Sigmoid colon (tissue), 4 donors: ENCODE data around the gene ZNF638.

Experiments
- CTCF ChIP-seq, 4 experiments: fragments of 450-650 bp in 3 of 4; fragments of 200-600 bp in 1 of 4; IDR thresholded peaks; one replicate each; pipeline ENCODE4 v1.5.1; 2016 to 2019; ENCODE audit warnings: antibody characterized with exemption in 4 of 4, mild to moderate bottlenecking in 3 of 4, moderate library complexity in 2 of 4
- EP300 ChIP-seq, 4 donors: sonication (generic); formaldehyde crosslinking; IDR thresholded peaks; one replicate each; pipeline ENCODE4 v1.6.1; 2017; ENCODE audit warnings: antibody characterized with exemption in 4 of 4
- POLR2A ChIP-seq, 2 donors: fragments of 450-650 bp; IDR thresholded peaks; one replicate each; pipeline ENCODE4 v1.6.1; 2016; ENCODE audit warnings: antibody characterized with exemption in 2 of 2, mild to moderate bottlenecking in 2 of 2, moderate library complexity in 2 of 2
- POLR2AphosphoS5 ChIP-seq, 4 donors: sonication (generic); formaldehyde crosslinking; IDR thresholded peaks; one replicate each; pipeline ENCODE4 v1.6.1; 2017; ENCODE audit warnings: antibody characterized with exemption in 4 of 4

- TF ChIP-seq POLR2AphosphoS5 (IDR thresholded peaks at IDR 0.05) (no peak), CTCF (IDR thresholded peaks at IDR 0.05) (peak in 2 of 4 experiments; percentile 12 to 18), POLR2A (IDR thresholded peaks at IDR 0.05) (no peak), EP300 (IDR thresholded peaks at IDR 0.05) (no peak)
Observed at GRCh38 chr2:71460595-71461303, 129.2 kb downstream of the ZNF638 start.
